ENCODE measurements around the gene RNF13.
"Not testable (repeated sequence)": the region's sequence is repeated elsewhere in the genome, so short reads cannot be mapped to it uniquely, and the experiment has no call there.

Gene RNF13

GRCh38 chr3:149934524-149934923 lies 121.5 kb downstream of the RNF13 start:
- DNase-seq (ENCODE audit: low read depth in 2 of 2) = peak; percentile 85 to 88
- TF ChIP-seq CTCF (IDR thresholded peaks at IDR 0.05; ENCODE audit: low read depth, low read length) = no peak
- H3K4me3 ChIP-seq (replicated peaks in 1 of 2; ENCODE audit: low read depth in 2 of 2, low read length in 2 of 2) = no peak overlapping the region

GRCh38 chr3:149936812-149937230 lies 123.8 kb downstream of the RNF13 start:
- peak; percentile 73 to 75 for DNase-seq (ENCODE audit: low read depth in 2 of 2)
- TF ChIP-seq CTCF (IDR thresholded peaks at IDR 0.05; ENCODE audit: low read depth, low read length) = peak; percentile 79
- H3K4me3 ChIP-seq (replicated peaks in 1 of 2; ENCODE audit: low read depth in 2 of 2, low read length in 2 of 2) = no peak overlapping the region

- DNase-seq (ENCODE audit: low read depth in 2 of 2) = peak; percentile 38 to 40
- H3K4me3 ChIP-seq (replicated peaks in 1 of 2; ENCODE audit: low read depth in 2 of 2, low read length in 2 of 2) = not testable (repeated sequence)
These were observed 125.5 kb downstream of the RNF13 start for GRCh38 chr3:149938392-149939055.

GRCh38 chr3:149941186-149941585 lies 128.2 kb downstream of the RNF13 start:
- H3K4me3 ChIP-seq (replicated peaks in 1 of 2; ENCODE audit: low read depth in 2 of 2, low read length in 2 of 2) = no peak overlapping the region
- TF ChIP-seq CTCF (IDR thresholded peaks at IDR 0.05; ENCODE audit: low read depth, low read length) = no peak
- peak in 1 of 2 donors; percentile 31 for DNase-seq (ENCODE audit: low read depth in 2 of 2)

GRCh38 chr3:149941946-149942345 lies 128.9 kb downstream of the RNF13 start:
- peak in 1 of 2 donors; percentile 53 for DNase-seq (ENCODE audit: low read depth in 2 of 2)
- TF ChIP-seq CTCF (IDR thresholded peaks at IDR 0.05; ENCODE audit: low read depth, low read length) = no peak

GRCh38 chr3:149942409-149942808 lies 129.4 kb downstream of the RNF13 start:
- DNase-seq (ENCODE audit: low read depth in 2 of 2) = no peak
- H3K4me3 ChIP-seq (replicated peaks in 1 of 2; ENCODE audit: low read depth in 2 of 2, low read length in 2 of 2) = no peak overlapping the region
- no peak for TF ChIP-seq CTCF (IDR thresholded peaks at IDR 0.05; ENCODE audit: low read depth, low read length)

More at GRCh38 chr3:149941946-149942345, 128.9 kb downstream of the RNF13 start:
- H3K4me3 ChIP-seq (replicated peaks in 1 of 2; ENCODE audit: low read depth in 2 of 2, low read length in 2 of 2) = no peak overlapping the region

- not testable (repeated sequence) for DNase-seq (ENCODE audit: low read depth in 2 of 2); H3K4me3 ChIP-seq (replicated peaks in 1 of 2; ENCODE audit: low read depth in 2 of 2, low read length in 2 of 2)
These were observed 131.0 kb downstream of the RNF13 start for GRCh38 chr3:149943966-149944365.

GRCh38 chr3:149947231-149947630 lies 134.2 kb downstream of the RNF13 start:
- TF ChIP-seq CTCF (IDR thresholded peaks at IDR 0.05; ENCODE audit: low read depth, low read length) = no peak
- no peak for DNase-seq (ENCODE audit: low read depth in 2 of 2)
- no peak overlapping the region for H3K4me3 ChIP-seq (replicated peaks in 1 of 2; ENCODE audit: low read depth in 2 of 2, low read length in 2 of 2)
